Transverse colon (tissue), 4 donors: ENCODE data around the gene PCNX2. TPM values are rescaled to one million over a fixed set of nuclear protein-coding genes. Genes with fewer than 3 reads are reported as not detected.

Source experiments
- DNase-seq: peaks from one replicate; pipeline ENCODE4 v3.0.0-alpha.2; 2019
- H3K27ac ChIP-seq, 4 donors: fragments of 200-600 bp; sonication (generic); 2 replicates each; pipeline ENCODE4 v1.5.1; 2016 to 2018; ENCODE audit warnings: inconsistent platforms in 4 of 4
- H3K27me3 ChIP-seq: fragments of 200-600 bp; sonication (generic); 2 replicates; pipeline ENCODE4 v1.5.1; 2017; ENCODE audit warnings: inconsistent platforms
- H3K36me3 ChIP-seq, 4 donors: fragments of 200-600 bp; sonication (generic); 2 replicates each; pipeline ENCODE4 v1.5.1; 2017 to 2019; ENCODE audit warnings: inconsistent platforms in 4 of 4
- H3K4me1 ChIP-seq, 4 donors: fragments of 200-600 bp; sonication (generic); 2 replicates each; pipeline ENCODE4 v1.5.1; 2017 to 2020; ENCODE audit warnings: inconsistent platforms in 4 of 4
- H3K4me3 ChIP-seq, 4 donors: fragments of 200-600 bp; sonication (generic); 1 replicate in 1 of 4; 2 replicates in 3 of 4; pipeline versions ENCODE4 v1.5.1 to v1.6.1; 2017 to 2019; ENCODE audit warnings: inconsistent platforms in 4 of 4
- H3K9me3 ChIP-seq, 2 donors: fragments of 200-600 bp; sonication (generic); 2 replicates each; pipeline ENCODE4 v1.5.1; 2017 to 2019; ENCODE audit warnings: inconsistent platforms in 2 of 2
- EP300 ChIP-seq: sonication (generic); formaldehyde crosslinking; IDR thresholded peaks from one replicate; pipeline ENCODE4 v1.6.1; 2017; ENCODE audit warnings: antibody characterized with exemption, low read depth
- POLR2A ChIP-seq: fragments of 450-650 bp; IDR thresholded peaks from one replicate; pipeline ENCODE4 v1.6.1; 2016; ENCODE audit warnings: antibody characterized with exemption, mild to moderate bottlenecking, moderate library complexity
- POLR2AphosphoS5 ChIP-seq, 3 donors: sonication (generic); formaldehyde crosslinking; IDR thresholded peaks; one replicate each; pipeline ENCODE4 v1.6.1; 2016; ENCODE audit warnings: antibody characterized with exemption in 3 of 3
- WGBS, 2 donors: methylation state at CpG; one replicate each; pipeline ENCODE4 v1.1.5; 2018; ENCODE audit warnings: low coverage in 1 of 2; 5-methylcytosine and 5-hydroxymethylcytosine counted together
- in situ Hi-C, 4 donors: fragments of 200-750 bp; cut with MboI; loops; one replicate each; pipeline versions ENCODE4 v1.15.0 to v1.15.1; 2017; ENCODE audit warnings: low sequenced_read_pairs in 3 of 4, low pct_ligation_motif_present in 1 of 4, low pct_unique_long_range_greater_than_20kb in 1 of 4
- intact Hi-C: fragments of 100-400 bp; cut with DNase I; formaldehyde crosslinking; loops from one replicate; pipeline ENCODE4 v1.15.1; 2023; ENCODE audit warnings: low total_unique reads
- total RNA-seq, 4 donors: library from RNA; depleted of rRNA; stranded (reverse); fragments of >200 nt; gene quantifications; one replicate each; pipeline ENCODE4 v1.1.0, GENCODE V29; 2016
- TF ChIP-seq, protein P1 (sequence below), 5 experiments: fragments of 200-600 bp in 3 of 5; fragments of 450-650 bp in 2 of 5; sonication (generic) in 3 of 5; IDR thresholded peaks; 1 replicate in 2 of 5; 2 replicates in 3 of 5; pipeline ENCODE4 v1.5.1; 2016 to 2017; ENCODE audit warnings: antibody characterized with exemption in 5 of 5, inconsistent platforms in 3 of 5, mild to moderate bottlenecking in 2 of 5, moderate library complexity in 1 of 5

The PCNX2 gene
- total RNA-seq, 4 donors from 2014 or later = 6.8 to 518 (median 11.8) TPM

DNA sequence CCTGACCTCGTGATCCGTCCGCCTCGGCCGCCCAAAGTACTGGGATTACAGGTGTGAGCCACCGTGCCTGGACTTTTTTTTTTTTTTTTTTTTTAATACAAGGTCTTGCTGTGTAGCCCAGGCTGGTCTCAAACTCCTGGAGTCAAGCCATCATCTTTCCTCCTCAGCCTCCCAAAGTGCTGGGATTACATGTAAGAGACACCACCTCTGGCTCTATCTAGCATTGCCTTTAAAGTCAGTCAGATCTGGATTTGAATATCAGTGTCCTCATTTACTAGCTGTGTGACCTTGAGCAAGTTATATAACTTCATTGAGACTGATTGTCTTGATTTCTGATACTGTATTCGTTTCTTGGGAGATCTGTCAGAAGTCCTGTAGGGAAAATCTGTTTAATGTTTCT is 38.6 kb upstream of the PCNX2 start:
- Histone ChIP-seq H3K27me3 (peaks cover 27% of the 10 kb centered on the region), H3K27ac (no peak overlapping the region), H3K36me3 (no peaks in the 10 kb centered on the region), H3K9me3 (no peaks in the 10 kb centered on the region), H3K4me3 (no peak overlapping the region), H3K4me1 (peaks cover 0 to 19% (median 8%) of the 10 kb centered on the region in 4 donors)
- TF ChIP-seq POLR2AphosphoS5 (IDR thresholded peaks at IDR 0.05) = no peak
- TF ChIP-seq, protein P1, sequence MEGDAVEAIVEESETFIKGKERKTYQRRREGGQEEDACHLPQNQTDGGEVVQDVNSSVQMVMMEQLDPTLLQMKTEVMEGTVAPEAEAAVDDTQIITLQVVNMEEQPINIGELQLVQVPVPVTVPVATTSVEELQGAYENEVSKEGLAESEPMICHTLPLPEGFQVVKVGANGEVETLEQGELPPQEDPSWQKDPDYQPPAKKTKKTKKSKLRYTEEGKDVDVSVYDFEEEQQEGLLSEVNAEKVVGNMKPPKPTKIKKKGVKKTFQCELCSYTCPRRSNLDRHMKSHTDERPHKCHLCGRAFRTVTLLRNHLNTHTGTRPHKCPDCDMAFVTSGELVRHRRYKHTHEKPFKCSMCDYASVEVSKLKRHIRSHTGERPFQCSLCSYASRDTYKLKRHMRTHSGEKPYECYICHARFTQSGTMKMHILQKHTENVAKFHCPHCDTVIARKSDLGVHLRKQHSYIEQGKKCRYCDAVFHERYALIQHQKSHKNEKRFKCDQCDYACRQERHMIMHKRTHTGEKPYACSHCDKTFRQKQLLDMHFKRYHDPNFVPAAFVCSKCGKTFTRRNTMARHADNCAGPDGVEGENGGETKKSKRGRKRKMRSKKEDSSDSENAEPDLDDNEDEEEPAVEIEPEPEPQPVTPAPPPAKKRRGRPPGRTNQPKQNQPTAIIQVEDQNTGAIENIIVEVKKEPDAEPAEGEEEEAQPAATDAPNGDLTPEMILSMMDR (IDR thresholded peaks at IDR 0.05) = no peak
- no peak for TF ChIP-seq POLR2A
- no peak for TF ChIP-seq EP300
- DNase-seq = no peak
- WGBS, 2 donors = 75 to 89% methylated on average over 2 to 7 of the region's 7 CpGs
- in situ Hi-C loops = no loop called here
- intact Hi-C loops = no loop called here

DNA sequence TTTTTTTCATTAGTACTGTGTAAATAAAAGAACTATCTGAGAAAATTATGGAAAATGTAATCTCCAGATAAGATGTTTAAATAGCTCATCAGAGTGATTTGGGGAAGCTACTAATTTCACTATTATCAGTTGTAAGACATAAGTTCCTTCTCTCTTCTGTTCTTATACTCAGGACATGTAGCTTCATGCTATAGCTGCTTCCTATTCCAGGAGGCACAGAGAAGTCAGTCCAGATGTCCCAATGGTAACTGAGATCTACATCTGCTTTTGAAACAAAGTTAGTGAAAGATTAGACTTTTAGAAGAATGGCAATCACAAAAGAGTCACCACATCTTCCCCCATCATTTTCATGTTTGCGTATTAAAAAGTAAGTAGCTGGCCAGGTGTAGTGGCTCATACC is 37.6 kb upstream of the PCNX2 start:
- in situ Hi-C loops (no loop called here), intact Hi-C loops (no loop called here)
- Histone ChIP-seq H3K9me3 (no peaks in the 10 kb centered on the region), H3K27me3 (peaks cover 29% of the 10 kb centered on the region), H3K27ac (no peak overlapping the region), H3K36me3 (no peaks in the 10 kb centered on the region), H3K4me3 (no peak overlapping the region), H3K4me1 (peaks cover 0 to 25% (median 16%) of the 10 kb centered on the region in 4 donors)
- DNase-seq = no peak
- TF ChIP-seq, protein P1 (IDR thresholded peaks at IDR 0.05) = no peak
- no peak for TF ChIP-seq EP300
- no peak for TF ChIP-seq POLR2AphosphoS5 (IDR thresholded peaks at IDR 0.05)
- TF ChIP-seq POLR2A = no peak
- 100% methylated on average over 1 of the region's 1 CpG for WGBS, 2 donors

DNA sequence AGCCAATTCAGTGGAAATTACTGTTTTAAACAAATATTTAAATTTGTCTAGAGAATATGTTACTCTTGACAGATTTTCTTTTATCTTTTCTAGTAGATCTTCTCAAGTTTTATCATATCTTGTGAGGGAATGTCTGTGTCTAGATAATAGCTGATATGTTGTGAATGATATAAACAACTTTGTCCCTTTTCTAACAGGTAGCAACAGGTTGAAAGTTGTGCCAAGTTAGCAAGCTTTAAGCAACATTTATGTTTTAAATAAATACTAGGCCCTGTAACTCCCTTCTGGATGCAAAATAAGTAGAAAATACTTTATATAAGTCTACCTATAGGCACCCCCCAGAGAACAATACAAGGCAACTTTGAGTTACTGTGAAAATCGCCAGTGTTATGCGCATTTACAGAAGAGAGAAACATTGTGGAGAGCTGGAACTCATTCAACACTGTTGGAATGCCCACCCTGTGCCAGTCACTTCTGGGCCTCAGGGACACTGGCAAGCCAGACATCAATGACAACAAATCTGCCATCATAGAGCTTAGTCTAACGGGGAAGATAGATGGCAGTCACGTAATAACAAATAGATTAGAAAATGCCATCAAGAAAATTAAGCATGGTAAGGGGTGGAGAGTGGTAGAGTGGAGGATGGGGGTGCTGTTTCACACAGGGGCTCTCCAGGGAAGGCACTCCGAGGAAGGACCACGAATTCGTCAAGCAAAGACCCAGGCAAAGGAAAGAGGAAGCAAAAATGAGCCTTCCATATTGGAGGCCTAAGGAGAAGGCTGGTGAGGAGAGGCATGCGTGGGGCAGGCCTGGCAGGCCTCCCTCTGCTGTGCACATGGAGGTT is 36.4 kb upstream of the PCNX2 start:
- intact Hi-C loops = loop anchor here (1.0 kb wide), 1 partner anchor 48 kb away; no protein-coding TSS in a partner anchor
- in situ Hi-C loops = no loop called here
- 73 to 80% methylated on average over 4 to 8 of the region's 8 CpGs for WGBS, 2 donors

More for the DNA sequence above, 36.4 kb upstream of the PCNX2 start:
- Histone ChIP-seq H3K4me1 (peaks cover 0 to 26% (median 19%) of the 10 kb centered on the region in 4 donors), H3K4me3 (no peak overlapping the region), H3K9me3 (no peaks in the 10 kb centered on the region), H3K36me3 (no peaks in the 10 kb centered on the region), H3K27me3 (peaks cover 24% of the 10 kb centered on the region), H3K27ac (no peak overlapping the region)
- TF ChIP-seq, protein P1 (IDR thresholded peaks at IDR 0.05) = no peak
- TF ChIP-seq EP300 (no peak), POLR2AphosphoS5 (IDR thresholded peaks at IDR 0.05) (no peak), POLR2A (no peak)
- no peak for DNase-seq
